GM12801 (cell line): Measurements from ENCODE around the gene DACH2.

ENCODE experiments used
- TF ChIP-seq, protein P1 (sequence below): IDR thresholded peaks from one replicate; pipeline ENCODE4 v1.5.1; 2011; ENCODE audit warnings: control low read depth; ENCODE audit not compliant: insufficient read length; ENCODE audit errors: extremely low read depth

DACH2 gene

DNA sequence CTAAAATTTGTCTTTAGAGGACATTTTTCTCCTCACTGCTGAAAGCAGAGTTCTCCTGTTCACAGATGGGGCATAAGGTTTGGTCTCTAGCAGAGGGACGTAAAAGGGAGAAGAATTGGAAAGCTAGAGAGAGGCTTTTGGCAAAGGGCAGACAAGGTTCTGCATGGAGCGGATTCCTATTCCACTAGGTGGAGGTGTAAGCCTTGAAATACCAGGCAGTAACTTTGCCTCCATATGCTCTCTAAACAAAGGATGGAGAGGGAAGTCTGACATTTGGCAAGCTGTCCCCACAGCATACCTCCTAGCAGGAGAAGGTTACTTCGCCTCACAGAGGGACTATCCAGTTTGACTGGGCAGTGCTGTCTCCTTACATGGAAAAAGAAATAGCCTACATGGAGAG, 174.7 kb downstream of the DACH2 start:
- TF ChIP-seq, protein P1, sequence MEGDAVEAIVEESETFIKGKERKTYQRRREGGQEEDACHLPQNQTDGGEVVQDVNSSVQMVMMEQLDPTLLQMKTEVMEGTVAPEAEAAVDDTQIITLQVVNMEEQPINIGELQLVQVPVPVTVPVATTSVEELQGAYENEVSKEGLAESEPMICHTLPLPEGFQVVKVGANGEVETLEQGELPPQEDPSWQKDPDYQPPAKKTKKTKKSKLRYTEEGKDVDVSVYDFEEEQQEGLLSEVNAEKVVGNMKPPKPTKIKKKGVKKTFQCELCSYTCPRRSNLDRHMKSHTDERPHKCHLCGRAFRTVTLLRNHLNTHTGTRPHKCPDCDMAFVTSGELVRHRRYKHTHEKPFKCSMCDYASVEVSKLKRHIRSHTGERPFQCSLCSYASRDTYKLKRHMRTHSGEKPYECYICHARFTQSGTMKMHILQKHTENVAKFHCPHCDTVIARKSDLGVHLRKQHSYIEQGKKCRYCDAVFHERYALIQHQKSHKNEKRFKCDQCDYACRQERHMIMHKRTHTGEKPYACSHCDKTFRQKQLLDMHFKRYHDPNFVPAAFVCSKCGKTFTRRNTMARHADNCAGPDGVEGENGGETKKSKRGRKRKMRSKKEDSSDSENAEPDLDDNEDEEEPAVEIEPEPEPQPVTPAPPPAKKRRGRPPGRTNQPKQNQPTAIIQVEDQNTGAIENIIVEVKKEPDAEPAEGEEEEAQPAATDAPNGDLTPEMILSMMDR, result no peak

DNA sequence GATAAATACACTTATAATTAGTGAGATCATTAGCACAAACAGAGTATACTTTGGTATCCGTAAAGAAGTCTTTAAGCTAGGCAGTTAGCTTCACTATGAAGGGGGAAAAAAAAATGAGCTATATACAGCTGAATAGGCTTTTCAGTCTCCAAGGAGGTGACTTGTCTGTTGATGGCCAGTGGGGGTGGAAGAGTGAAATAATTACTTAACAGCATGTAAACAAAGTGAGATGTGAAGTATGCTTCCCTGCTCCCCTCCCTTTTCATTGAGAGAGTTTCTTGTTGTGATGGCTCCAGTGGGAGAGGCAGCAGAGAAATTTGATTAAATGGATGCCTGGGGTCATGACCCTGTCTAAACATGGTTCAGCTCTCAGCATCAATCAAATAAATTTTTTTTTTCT, 180.9 kb downstream of the DACH2 start:
- TF ChIP-seq, protein P1, result no peak

DNA sequence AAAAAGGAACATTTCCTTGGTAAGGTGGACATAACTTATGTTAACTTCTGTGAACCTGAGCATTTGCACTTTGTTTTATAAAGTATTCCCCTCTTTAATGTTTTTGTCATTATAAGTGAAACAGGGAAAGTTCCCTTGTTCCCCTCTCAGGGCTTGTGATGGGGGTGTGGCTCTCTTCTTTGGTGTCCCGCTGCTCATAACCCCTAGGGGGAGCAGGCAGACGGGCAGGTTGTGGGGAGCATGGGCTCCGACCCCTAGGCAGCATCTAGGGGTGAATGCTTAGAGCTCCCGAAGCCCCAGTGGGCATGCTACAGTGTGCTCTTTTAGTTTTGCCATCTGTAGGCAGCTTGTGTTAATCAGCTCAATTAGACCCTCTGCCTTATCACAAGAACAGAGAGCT, 200.4 kb downstream of the DACH2 start:
- TF ChIP-seq, protein P1, result no peak

DNA sequence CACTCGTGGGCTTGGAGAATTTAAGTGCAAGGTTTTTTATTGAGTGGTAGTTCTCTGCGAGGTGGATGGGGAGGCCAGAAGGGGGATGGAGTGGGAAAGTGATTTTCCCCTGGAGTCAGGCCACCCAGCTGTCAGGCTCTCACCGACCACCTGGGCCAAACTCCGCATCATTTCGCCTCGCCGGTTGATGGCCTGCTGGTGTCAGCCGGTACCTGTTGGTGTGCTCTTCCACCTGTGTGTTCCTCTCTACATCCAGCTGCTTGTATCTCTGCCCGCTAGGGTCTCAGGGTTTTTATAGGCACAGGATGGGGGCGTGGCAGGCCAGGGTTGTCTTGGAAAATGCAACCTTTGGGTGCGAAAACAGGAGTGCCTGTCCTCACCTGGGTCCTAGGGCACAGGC, 200.9 kb downstream of the DACH2 start:
- TF ChIP-seq, protein P1, result no peak

DNA sequence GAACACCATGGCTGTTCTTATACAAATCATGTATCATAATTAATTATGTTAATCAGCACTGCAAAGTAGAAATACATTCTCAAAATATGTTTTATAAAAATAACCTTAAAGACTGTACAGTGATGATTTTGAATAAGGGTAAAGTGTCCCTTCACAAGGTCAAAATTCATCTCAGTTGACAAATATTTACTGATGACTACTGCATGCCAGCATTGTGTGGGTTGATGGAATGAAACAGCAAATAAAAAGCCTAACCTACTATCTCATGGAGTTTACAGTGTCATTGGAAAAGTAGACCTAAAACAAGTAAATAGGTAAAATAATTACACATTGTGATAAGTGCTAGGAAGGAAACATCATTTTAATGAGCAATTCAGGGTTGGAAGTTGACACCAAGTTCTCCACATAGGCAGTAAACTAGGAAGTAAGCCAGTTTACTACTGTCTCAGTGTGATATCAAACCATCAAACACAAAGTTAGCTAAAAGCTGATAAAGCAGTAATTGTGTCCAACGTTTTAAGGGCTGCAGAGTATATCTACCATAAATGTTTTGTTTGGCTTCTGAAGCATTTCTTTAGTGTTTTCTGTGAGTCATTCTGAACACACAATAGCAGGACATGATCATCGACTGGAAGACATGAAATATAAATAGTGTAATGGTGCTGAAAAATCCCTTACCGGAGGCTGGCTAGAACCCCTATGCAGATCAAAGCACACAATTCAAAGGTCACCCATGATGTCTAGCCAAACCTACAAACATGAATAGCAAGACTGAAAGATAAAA, 221.8 kb downstream of the DACH2 start:
- TF ChIP-seq, protein P1, result no peak

DNA sequence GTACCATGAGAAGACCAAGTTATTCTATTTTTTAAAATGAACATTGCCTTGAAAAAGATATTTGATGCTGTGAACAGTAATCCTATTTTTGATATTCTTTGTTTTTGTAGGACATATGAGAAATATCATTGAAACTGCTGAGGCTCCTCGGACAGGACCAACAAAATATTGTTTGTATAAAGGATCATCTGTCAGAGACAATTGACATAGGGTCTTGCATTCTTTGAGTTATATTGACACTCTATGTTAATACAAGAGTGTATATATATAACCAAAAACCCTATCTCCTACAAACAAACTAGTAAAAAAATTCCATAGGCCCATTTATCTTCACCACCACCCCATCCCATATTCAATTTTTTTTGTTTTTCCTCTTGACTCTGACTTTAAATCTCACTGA, 222.7 kb downstream of the DACH2 start:
- TF ChIP-seq, protein P1, result no peak

DNA sequence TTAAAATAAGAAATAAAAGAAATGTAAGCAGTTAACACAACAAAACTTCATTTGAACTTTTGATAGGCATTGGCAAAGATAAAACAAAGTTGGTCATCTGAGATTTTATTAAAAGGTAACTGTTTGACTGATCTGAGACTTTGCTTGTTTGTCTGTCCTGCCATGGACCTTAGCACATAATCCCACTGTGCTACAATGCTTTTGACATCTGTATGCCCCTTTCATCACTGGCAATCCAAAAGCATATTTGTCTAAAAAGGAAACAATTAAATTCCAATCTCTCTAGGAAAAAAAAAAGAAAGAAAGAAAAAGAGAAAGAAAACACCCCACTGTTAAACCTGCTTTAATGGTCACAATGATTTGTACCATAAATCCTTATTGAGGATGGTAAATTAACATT, 231.0 kb downstream of the DACH2 start:
- TF ChIP-seq, protein P1, result no peak
